Measurements from ENCODE around the gene MVB12B. TPM values are rescaled to one million over a fixed set of nuclear protein-coding genes. Genes with fewer than 3 reads are reported as not detected.

MVB12B gene
- total and polyA plus RNA-seq, 2 donors from 2014 or later = 4.5 to 12.3 TPM

- Histone ChIP-seq H3K4me1 (ENCODE audit: control insufficient read depth in 2 of 3, insufficient read depth in 2 of 3, low read depth in 1 of 3, low read length in 3 of 3) (peaks cover 0 to 7% (median 0%) of the 10 kb centered on the region in 3 donors), H3K9ac (ENCODE audit: low read length in 3 of 3) (no peak overlapping the region), H3K27me3 (ENCODE audit: control insufficient read depth, insufficient read depth, low read length) (no peaks in the 10 kb centered on the region), H3K9me3 (ENCODE audit: control insufficient read depth in 2 of 3, insufficient read depth in 1 of 3, low read length in 3 of 3) (no peaks in the 10 kb centered on the region), H3K4me3 (ENCODE audit: low read length in 3 of 3) (no peak overlapping the region), H3K27ac (ENCODE audit: low read depth in 2 of 2, low read length in 2 of 2) (no peak overlapping the region), H3K36me3 (ENCODE audit: control insufficient read depth in 2 of 3, insufficient read depth in 3 of 3, low read length in 3 of 3) (peaks cover 0 to 3% (median 0%) of the 10 kb centered on the region in 3 donors)
- no peak for FAIRE-seq
- no peak for DNase-seq
- intact Hi-C loops (cut with DNase I) = no loop called here
- TF ChIP-seq CTCF (IDR thresholded peaks at IDR 0.05; ENCODE audit: borderline replicate concordance, extremely low read depth, insufficient read depth) = no peak
Measured at GRCh38 chr9:126335837-126336735, 9.5 kb downstream of the MVB12B start.

DNA sequence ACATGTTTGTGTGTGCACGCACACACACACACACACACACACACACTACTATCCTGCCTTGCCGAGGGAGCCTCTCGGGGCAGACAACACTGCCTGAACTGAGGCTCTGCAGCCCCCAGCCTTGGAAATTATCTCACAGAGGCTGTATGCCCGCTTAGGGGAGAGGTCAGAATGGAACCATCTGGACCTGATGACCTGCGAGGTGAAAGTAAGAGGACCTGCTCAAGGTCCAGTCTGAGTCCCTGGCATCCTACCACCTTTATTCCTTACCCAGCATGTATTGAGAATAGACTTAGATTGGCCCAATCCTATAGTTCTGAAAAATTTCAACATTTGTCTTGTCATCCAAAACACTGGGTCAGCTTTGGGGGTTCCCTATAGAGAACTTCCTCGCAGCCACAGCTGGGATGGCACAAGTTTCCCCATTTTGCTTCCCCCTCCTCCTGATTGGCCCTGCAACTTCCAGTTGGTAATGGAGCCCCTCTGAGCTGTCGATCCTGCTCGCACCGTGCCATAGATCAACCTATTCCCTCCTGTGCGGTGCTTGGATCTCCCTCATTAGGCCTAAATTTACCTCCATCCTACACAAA is 10.2 kb downstream of the MVB12B start:
- DNase-seq (no peak), FAIRE-seq (no peak)
- H3K4me1 ChIP-seq (ENCODE audit: control insufficient read depth in 2 of 3, insufficient read depth in 2 of 3, low read depth in 1 of 3, low read length in 3 of 3) = peaks cover 0 to 7% (median 2%) of the 10 kb centered on the region in 3 donors
- H3K36me3 ChIP-seq (ENCODE audit: control insufficient read depth in 2 of 3, insufficient read depth in 3 of 3, low read length in 3 of 3) = peaks cover 0 to 7% (median 0%) of the 10 kb centered on the region in 3 donors
- no peak overlapping the region for H3K4me3 ChIP-seq (ENCODE audit: low read length in 3 of 3)
- no peak overlapping the region for H3K9ac ChIP-seq (ENCODE audit: low read length in 3 of 3)
- no peak overlapping the region for H3K27ac ChIP-seq (ENCODE audit: low read depth in 2 of 2, low read length in 2 of 2)
- no peak for TF ChIP-seq CTCF (IDR thresholded peaks at IDR 0.05; ENCODE audit: borderline replicate concordance, extremely low read depth, insufficient read depth)
- no peaks in the 10 kb centered on the region for H3K9me3 ChIP-seq (ENCODE audit: control insufficient read depth in 2 of 3, insufficient read depth in 1 of 3, low read length in 3 of 3)
- intact Hi-C loops (cut with DNase I) = no loop called here
- no peaks in the 10 kb centered on the region for H3K27me3 ChIP-seq (ENCODE audit: control insufficient read depth, insufficient read depth, low read length)

- Histone ChIP-seq H3K9ac (ENCODE audit: low read length in 3 of 3) (no peak overlapping the region), H3K4me1 (ENCODE audit: control insufficient read depth in 2 of 3, insufficient read depth in 2 of 3, low read depth in 1 of 3, low read length in 3 of 3) (peaks cover 0 to 4% (median 2%) of the 10 kb centered on the region in 3 donors), H3K27ac (ENCODE audit: low read depth in 2 of 2, low read length in 2 of 2) (no peak overlapping the region), H3K4me3 (ENCODE audit: low read length in 3 of 3) (no peak overlapping the region), H3K27me3 (ENCODE audit: control insufficient read depth, insufficient read depth, low read length) (no peaks in the 10 kb centered on the region), H3K9me3 (ENCODE audit: control insufficient read depth in 2 of 3, insufficient read depth in 1 of 3, low read length in 3 of 3) (no peaks in the 10 kb centered on the region), H3K36me3 (ENCODE audit: control insufficient read depth in 2 of 3, insufficient read depth in 3 of 3, low read length in 3 of 3) (peaks cover 0 to 7% (median 0%) of the 10 kb centered on the region in 3 donors)
- FAIRE-seq (no peak), DNase-seq (peak in 1 of 5 donors; percentile 36)
- no peak for TF ChIP-seq CTCF (IDR thresholded peaks at IDR 0.05; ENCODE audit: borderline replicate concordance, extremely low read depth, insufficient read depth)
- intact Hi-C loops (cut with DNase I) = no loop called here
Measured at GRCh38 chr9:126337729-126338372, 11.2 kb downstream of the MVB12B start.

Data from kidney (tissue), 14 donors.